ENCODE data around the gene TJAP1.
"Not testable (repeated sequence)": the region's sequence is repeated elsewhere in the genome, so short reads cannot be mapped to it uniquely, and the experiment has no call there.

Gene TJAP1

GRCh38 chr6:43539409-43539808, 62.0 kb downstream of the TJAP1 start:
- DNase-seq: not testable (repeated sequence)

DNA sequence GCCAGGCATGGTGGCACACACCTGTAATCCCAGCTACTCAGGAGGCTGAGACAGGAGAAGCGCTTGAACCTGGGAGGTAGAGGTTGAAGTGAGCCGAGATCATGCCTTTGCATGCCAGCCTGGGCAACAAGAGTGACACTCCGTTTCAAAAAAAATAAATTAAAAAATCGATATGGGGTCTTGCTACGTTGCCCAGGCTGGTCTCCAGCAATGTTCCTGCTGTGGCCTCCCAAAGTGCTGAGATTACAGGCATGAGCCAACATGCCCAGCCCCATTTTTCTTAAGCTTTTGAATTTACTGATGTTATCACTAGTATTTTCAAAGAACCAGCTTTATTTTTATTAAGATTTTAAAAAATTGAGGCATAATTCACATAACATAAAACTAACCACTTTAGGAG, 63.1 kb downstream of the TJAP1 start:
- DNase-seq: no peak

GRCh38 chr6:43541774-43542471, 64.6 kb downstream of the TJAP1 start:
- DNase-seq: no peak

DNA sequence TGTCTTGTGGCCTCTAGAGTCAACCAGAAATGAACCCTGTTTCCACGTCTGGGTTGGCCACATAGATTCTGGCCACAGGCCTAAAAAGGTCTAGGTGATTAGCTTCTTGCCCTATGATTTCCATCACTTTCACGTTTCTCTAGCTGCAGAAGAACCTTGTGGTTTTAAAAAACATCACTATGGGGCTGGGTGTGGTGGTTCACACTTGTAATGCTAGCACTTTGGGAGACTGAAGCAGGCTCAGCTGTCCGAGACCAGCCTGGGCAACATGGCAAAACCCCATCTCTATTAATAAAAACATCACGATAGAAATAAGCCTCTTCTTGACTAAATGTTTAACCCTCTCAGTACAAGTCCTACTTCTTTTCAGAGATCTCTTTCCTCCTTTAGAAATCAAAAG, 67.1 kb downstream of the TJAP1 start:
- DNase-seq: no peak

- DNase-seq: no peak
These were observed 69.9 kb downstream of the TJAP1 start for GRCh38 chr6:43547222-43547621.
